GM18520 (cell line): ENCODE data around the gene FAM174C.
A peak's percentile ranks its signal among the peaks of the same experiment; 100 is the strongest.

Experiments used
- ATAC-seq: cut with Tn5 transposase; IDR thresholded peaks from one replicate; pipeline ENCODE4 v1.9.1; 2021; ENCODE audit not compliant: unreplicated experiment

Gene FAM174C

GRCh38 chr19:1260749-1261537, 14.4 kb upstream of the FAM174C start:
- ATAC-seq: peak; percentile 58

GRCh38 chr19:1261538-1261797, 13.9 kb upstream of the FAM174C start:
- no peak for ATAC-seq

GRCh38 chr19:1261798-1262622, 13.3 kb upstream of the FAM174C start:
- no peak for ATAC-seq

- ATAC-seq: no peak
Observed at GRCh38 chr19:1262623-1263123, 12.7 kb upstream of the FAM174C start.

- ATAC-seq: no peak
Observed at GRCh38 chr19:1263188-1263587, 12.1 kb upstream of the FAM174C start.

- no peak for ATAC-seq
Observed at GRCh38 chr19:1264801-1265614, 10.3 kb upstream of the FAM174C start.

GRCh38 chr19:1265615-1266128, 9.7 kb upstream of the FAM174C start:
- no peak for ATAC-seq

GRCh38 chr19:1266129-1266915, 9.0 kb upstream of the FAM174C start:
- ATAC-seq: peak; percentile 31

- peak; percentile 14 for ATAC-seq
Observed at GRCh38 chr19:1266916-1267476, 8.3 kb upstream of the FAM174C start.

- no peak for ATAC-seq
Observed at GRCh38 chr19:1267477-1268225, 7.7 kb upstream of the FAM174C start.

- ATAC-seq: no peak
Observed at GRCh38 chr19:1268226-1269064, 6.9 kb upstream of the FAM174C start.

GRCh38 chr19:1269065-1269477, 6.3 kb upstream of the FAM174C start, which contains the start of gene CIRBP:
Gene CIRBP, plus strand, starts transcription at chr19:1269332. Its CDS starts 1,602 bp downstream, at chr19:1270934.
- peak; percentile 46 for ATAC-seq

GRCh38 chr19:1269478-1270212, 5.7 kb upstream of the FAM174C start:
- peak; percentile 24 for ATAC-seq

GRCh38 chr19:1270213-1270853, 5.0 kb upstream of the FAM174C start:
- ATAC-seq: no peak

GRCh38 chr19:1270854-1271527, 4.3 kb upstream of the FAM174C start:
- no peak for ATAC-seq
